ENCODE results near the gene CUX1. TPM values are rescaled to one million over a fixed set of nuclear protein-coding genes. Genes with fewer than 3 reads are reported as not detected.

Gene CUX1
- total RNA-seq, 1 experiment from 2014 or later, result 54.8 TPM

- Mint-ChIP-seq H3K36me3 (ENCODE audit: insufficient read depth, unreplicated experiment) (no peaks in the 10 kb centered on the region), H3K9me3 (ENCODE audit: low read depth, unreplicated experiment) (no peaks in the 10 kb centered on the region), H3K27ac (ENCODE audit: unreplicated experiment) (no peak overlapping the region), H3K27me3 (ENCODE audit: unreplicated experiment) (no peaks in the 10 kb centered on the region), H3K4me3 (ENCODE audit: low read depth, unreplicated experiment) (no peak overlapping the region), H3K4me1 (ENCODE audit: low read depth, unreplicated experiment) (no peaks in the 10 kb centered on the region)
- no peak for DNase-seq
- TF ChIP-seq CTCF (IDR thresholded peaks at IDR 0.05; ENCODE audit: unreplicated experiment), result no peak
- BruUV-seq (replicated peaks), result no TSS peak
- CTCF ChIA-PET, result no interaction called here
- intact Hi-C loops (cut with micrococcal nuclease; ENCODE audit: unreplicated experiment), result no loop called here
These were observed 173.5 kb downstream of the CUX1 start for GRCh38 chr7:101990811-101991418.

GRCh38 chr7:101991860-101992259 lies 174.4 kb downstream of the CUX1 start:
- Mint-ChIP-seq H3K4me1 (ENCODE audit: low read depth, unreplicated experiment) (no peaks in the 10 kb centered on the region), H3K9me3 (ENCODE audit: low read depth, unreplicated experiment) (no peaks in the 10 kb centered on the region), H3K36me3 (ENCODE audit: insufficient read depth, unreplicated experiment) (no peaks in the 10 kb centered on the region), H3K27me3 (ENCODE audit: unreplicated experiment) (no peaks in the 10 kb centered on the region), H3K4me3 (ENCODE audit: low read depth, unreplicated experiment) (no peak overlapping the region), H3K27ac (ENCODE audit: unreplicated experiment) (no peak overlapping the region)
- CTCF ChIA-PET, result interaction anchor here (0.7 kb wide), 1 partner anchor 135 kb away, joined by 3 read pairs; no protein-coding TSS in a partner anchor
- BruUV-seq (replicated peaks), result no TSS peak
- no peak for DNase-seq
- intact Hi-C loops (cut with micrococcal nuclease; ENCODE audit: unreplicated experiment), result no loop called here
- no peak for TF ChIP-seq CTCF (IDR thresholded peaks at IDR 0.05; ENCODE audit: unreplicated experiment)

GRCh38 chr7:101993311-101993710 lies 175.9 kb downstream of the CUX1 start:
- no TSS peak for BruUV-seq (replicated peaks)
- CTCF ChIA-PET, result no interaction called here
- intact Hi-C loops (cut with micrococcal nuclease; ENCODE audit: unreplicated experiment), result no loop called here
- H3K36me3 Mint-ChIP-seq (ENCODE audit: insufficient read depth, unreplicated experiment), result no peaks in the 10 kb centered on the region
- TF ChIP-seq CTCF (IDR thresholded peaks at IDR 0.05; ENCODE audit: unreplicated experiment), result no peak
- H3K9me3 Mint-ChIP-seq (ENCODE audit: low read depth, unreplicated experiment), result no peaks in the 10 kb centered on the region
- H3K4me1 Mint-ChIP-seq (ENCODE audit: low read depth, unreplicated experiment), result no peaks in the 10 kb centered on the region
- no peak for DNase-seq
- H3K27ac Mint-ChIP-seq (ENCODE audit: unreplicated experiment), result no peak overlapping the region
- no peaks in the 10 kb centered on the region for H3K27me3 Mint-ChIP-seq (ENCODE audit: unreplicated experiment)
- H3K4me3 Mint-ChIP-seq (ENCODE audit: low read depth, unreplicated experiment), result no peak overlapping the region

GRCh38 chr7:101995121-101995520 lies 177.7 kb downstream of the CUX1 start:
- Mint-ChIP-seq H3K9me3 (ENCODE audit: low read depth, unreplicated experiment) (no peaks in the 10 kb centered on the region), H3K4me1 (ENCODE audit: low read depth, unreplicated experiment) (no peaks in the 10 kb centered on the region), H3K27ac (ENCODE audit: unreplicated experiment) (no peak overlapping the region), H3K4me3 (ENCODE audit: low read depth, unreplicated experiment) (no peak overlapping the region), H3K27me3 (ENCODE audit: unreplicated experiment) (no peaks in the 10 kb centered on the region), H3K36me3 (ENCODE audit: insufficient read depth, unreplicated experiment) (no peaks in the 10 kb centered on the region)
- no peak for TF ChIP-seq CTCF (IDR thresholded peaks at IDR 0.05; ENCODE audit: unreplicated experiment)
- DNase-seq, result no peak
- no TSS peak for BruUV-seq (replicated peaks)
- CTCF ChIA-PET, result no interaction called here
- intact Hi-C loops (cut with micrococcal nuclease; ENCODE audit: unreplicated experiment), result no loop called here
